GM21529 (cell line): Measurements from ENCODE around the gene ING3.
A peak's percentile ranks its signal among the peaks of the same experiment; 100 is the strongest.

Source experiments
- ATAC-seq: cut with Tn5 transposase; IDR thresholded peaks from one replicate; pipeline ENCODE4 v1.9.1; 2021; ENCODE audit not compliant: unreplicated experiment

ING3 gene, protein sequence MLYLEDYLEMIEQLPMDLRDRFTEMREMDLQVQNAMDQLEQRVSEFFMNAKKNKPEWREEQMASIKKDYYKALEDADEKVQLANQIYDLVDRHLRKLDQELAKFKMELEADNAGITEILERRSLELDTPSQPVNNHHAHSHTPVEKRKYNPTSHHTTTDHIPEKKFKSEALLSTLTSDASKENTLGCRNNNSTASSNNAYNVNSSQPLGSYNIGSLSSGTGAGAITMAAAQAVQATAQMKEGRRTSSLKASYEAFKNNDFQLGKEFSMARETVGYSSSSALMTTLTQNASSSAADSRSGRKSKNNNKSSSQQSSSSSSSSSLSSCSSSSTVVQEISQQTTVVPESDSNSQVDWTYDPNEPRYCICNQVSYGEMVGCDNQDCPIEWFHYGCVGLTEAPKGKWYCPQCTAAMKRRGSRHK

DNA sequence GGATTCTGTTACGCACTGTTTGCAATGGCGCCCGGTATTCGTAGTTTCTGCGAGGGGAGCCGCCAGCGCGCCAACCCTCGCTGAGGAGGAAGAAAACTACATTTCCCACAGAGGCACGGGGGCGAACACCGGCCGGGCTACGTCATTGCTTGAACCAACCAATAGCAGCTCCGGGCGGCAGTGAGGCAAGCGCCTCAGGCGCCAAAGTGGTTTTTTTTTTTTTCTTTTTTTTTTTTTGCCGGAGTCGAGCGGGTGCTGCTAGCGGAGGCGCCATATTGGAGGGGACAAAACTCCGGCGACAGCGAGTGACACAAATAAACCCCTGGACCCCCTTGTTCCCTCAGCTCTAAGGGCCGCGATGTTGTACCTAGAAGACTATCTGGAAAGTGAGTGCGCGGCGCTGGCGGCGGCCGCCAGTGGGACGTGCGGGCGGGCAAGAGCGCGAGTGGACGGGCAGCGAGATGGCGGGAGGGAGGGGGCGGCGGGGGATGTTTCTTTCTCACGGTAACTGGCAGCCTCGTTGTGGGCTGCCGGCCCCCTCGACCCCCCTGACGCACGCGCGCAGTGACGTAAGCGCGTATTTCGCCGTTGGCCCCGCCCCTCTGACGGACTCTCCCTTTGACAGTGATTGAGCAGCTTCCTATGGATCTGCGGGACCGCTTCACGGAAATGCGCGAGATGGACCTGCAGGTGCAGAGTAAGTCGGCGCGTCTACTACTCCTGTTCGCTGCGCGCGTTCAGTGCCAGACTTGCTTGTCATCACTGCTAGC lies at the start of gene ING3:
ING3 (plus strand) TSS at position 239 of the 770 bp plus-strand sequence; CDS start at position 359, 120 bp downstream.
- ATAC-seq = peak; percentile 94

DNA sequence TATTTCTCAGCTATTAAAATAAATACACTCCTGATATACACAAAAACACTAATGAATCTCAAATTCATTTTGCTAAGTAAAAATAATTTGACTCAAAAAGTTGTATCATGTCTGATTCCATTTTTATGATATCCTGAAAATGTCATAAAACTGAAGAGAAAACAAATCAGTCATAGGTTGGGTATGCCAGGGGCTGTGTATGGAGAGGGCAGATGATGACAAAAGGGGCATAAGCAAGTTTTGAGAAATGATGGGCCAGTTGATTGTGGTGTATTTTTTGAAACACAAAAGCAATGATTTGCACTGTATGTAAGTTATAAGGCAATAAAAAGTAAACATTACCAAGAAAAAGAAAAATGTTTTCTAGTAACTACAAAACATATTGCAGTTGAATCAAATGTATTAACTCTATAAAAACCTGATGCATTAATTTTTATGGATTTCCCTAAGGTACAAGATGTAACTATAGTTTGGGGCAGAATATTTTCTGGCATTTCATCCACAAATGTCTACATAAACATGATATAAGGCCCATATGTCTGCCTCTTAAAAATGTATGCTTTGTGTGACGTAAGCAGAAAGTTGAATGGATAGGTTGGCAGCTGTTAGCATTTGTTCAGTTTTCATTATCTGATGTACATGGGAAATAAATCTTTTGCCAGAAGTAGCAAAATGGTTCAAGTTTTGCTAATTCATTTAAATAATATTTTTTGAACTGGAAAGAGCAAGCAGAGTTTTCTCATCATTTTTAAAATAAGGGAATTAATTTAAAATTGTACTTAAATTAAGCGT lies 35.1 kb upstream of the ING3 start:
- ATAC-seq = no peak

GRCh38 chr7:120916121-120916520 lies 34.5 kb upstream of the ING3 start:
- no peak for ATAC-seq

- ATAC-seq = no peak
Observed at GRCh38 chr7:120916538-120916937, 34.0 kb upstream of the ING3 start.

DNA sequence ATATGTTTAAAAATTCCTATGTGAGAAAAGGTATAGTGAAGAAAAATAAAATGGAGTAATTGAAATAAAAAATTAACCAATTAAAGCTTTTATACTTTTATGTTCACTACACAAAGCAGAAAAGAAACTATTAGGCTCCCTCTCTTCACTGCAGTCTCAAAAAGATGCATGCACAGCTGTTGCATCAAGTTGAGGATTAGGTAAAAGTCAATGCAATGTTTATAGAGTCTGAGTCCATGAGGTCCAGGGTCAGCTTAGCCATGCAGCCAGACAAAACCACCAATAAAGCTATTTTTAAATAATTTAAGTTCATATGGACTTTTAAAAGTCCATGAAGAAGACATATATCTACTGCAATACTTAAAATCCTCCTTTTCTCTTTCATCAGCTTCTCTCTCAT lies 31.1 kb upstream of the ING3 start:
- no peak for ATAC-seq

DNA sequence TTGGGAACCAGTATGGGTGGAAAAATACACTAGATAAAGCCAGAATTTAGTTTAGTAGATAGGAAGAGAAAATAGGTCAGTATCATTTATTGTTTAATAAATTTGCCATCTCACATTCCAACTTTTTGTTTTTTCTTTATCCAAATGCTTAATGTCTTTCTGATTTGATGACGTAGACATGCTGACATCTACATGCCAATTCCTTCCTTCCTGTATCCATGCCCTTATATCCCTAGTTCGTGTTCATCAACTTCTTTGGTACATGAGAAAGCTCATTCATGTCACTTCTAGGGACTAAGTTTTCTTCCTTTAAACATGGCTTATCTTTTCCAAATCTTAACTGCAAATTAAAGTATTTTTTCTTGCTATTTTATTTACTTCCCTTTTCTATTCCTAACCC lies 30.5 kb upstream of the ING3 start:
- no peak for ATAC-seq

GRCh38 chr7:120920591-120921274 lies 29.8 kb upstream of the ING3 start:
- ATAC-seq = no peak

GRCh38 chr7:120924837-120925236 lies 25.7 kb upstream of the ING3 start:
- ATAC-seq = no peak

- no peak for ATAC-seq
Observed at GRCh38 chr7:120925392-120925791, 25.2 kb upstream of the ING3 start.

DNA sequence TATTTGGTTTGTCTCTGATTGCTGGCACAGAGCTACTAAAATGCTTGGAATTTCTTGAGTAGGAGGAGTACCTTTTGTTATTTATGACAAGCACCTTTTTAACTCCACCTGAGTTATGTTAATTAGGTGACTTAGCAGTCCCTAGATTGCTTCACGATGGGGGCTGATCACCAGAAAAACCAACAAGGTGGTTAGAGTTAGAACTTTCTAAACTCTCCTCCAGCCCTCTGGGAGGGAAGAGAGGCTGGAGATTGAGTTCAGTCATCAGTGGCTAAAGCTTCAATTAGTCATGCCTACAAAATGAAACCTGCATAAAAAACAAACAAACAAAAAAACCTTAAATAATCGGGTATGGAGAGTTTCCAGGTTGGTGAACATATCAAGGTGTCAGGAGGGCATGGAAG lies 23.6 kb upstream of the ING3 start:
- no peak for ATAC-seq

GRCh38 chr7:120927454-120928103 lies 23.0 kb upstream of the ING3 start:
- ATAC-seq = peak; percentile 86

DNA sequence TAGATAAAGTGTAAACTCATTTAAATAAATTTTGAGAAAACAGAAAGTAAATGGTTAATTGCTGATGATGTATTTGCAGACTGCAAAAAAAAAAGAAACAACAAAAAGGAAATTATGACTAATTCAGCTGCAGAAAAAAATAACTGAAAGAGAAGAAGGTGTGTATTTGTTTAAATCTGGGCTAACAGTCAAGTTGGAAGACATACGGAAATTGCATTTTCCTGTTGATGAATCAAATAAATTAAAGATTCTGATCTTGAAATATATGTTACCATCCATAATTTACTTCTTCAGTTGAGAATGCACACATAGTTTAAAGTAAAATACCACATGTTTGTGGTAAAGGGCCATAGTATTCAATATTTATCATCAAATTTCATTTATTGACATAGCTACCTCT lies 19.3 kb upstream of the ING3 start:
- no peak for ATAC-seq

- no peak for ATAC-seq
Observed at GRCh38 chr7:120933475-120933874, 17.1 kb upstream of the ING3 start.

- ATAC-seq = no peak
Observed at GRCh38 chr7:120939345-120939744, 11.2 kb upstream of the ING3 start.

GRCh38 chr7:120941064-120941463 lies 9.5 kb upstream of the ING3 start:
- no peak for ATAC-seq

- no peak for ATAC-seq
Observed at GRCh38 chr7:120941856-120942255, 8.7 kb upstream of the ING3 start.

GRCh38 chr7:120942861-120943260 lies 7.7 kb upstream of the ING3 start:
- no peak for ATAC-seq

DNA sequence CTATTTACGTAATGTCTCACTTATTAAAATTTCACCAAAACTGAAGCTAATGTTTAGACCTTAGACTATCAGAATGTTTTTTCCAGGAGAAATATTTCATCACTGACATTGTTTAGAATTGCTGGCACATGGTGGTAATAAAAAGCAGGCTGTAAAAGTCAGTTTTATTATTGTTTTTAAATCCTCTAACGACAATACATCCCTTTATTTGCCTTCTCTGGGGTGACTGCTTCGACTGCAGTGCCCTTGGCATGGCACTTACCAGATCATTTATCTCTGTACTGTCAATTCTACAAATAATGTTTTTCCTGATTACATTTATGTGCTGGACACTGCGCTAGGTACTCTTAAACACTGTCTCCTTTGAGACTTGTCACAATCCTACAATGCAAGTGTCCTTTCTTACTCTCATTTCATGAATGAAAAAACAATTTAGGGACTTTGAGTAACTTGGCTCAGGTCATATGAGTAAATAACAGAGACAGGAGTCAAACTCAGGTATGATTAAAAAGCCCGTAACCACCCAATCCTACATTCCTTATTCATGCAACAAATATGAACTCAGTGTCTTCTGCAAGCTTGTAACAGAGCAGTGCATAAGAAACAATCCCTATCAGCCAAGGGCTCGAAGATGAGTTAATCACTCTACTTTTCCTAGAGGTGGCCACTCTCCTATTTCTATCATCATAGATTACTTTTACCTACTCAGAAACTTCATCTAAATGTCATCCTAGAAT lies 5.6 kb upstream of the ING3 start:
- ATAC-seq = no peak

DNA sequence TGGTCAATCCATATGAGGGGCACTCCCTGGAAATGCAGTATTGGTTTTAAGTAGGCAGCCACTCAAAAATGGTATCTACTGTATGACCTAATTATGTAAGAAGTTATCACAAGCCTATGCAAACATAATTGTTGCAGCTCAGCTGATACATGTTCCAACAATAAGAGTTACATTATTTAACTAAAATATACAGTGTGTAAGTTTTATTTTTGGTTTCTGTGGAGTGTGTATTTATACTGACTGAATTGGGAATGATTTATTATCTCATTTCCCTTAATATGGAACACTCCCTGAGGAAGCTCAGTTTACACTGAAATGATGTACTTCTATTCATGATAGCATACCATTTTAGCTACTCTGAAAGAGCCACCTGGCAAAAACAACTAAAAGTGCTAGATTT lies 2.6 kb upstream of the ING3 start:
- no peak for ATAC-seq
